ENCODE data around the gene EMP3. TPM values are rescaled to one million over a fixed set of nuclear protein-coding genes. Genes with fewer than 3 reads are reported as not detected.

Gene EMP3
- total and polyA plus RNA-seq, 9 of the 15 experiments (the other 6 are each of a cell fraction or from before 2014, with no cell fraction given) = 123 to 386 (median 296) TPM

DNA sequence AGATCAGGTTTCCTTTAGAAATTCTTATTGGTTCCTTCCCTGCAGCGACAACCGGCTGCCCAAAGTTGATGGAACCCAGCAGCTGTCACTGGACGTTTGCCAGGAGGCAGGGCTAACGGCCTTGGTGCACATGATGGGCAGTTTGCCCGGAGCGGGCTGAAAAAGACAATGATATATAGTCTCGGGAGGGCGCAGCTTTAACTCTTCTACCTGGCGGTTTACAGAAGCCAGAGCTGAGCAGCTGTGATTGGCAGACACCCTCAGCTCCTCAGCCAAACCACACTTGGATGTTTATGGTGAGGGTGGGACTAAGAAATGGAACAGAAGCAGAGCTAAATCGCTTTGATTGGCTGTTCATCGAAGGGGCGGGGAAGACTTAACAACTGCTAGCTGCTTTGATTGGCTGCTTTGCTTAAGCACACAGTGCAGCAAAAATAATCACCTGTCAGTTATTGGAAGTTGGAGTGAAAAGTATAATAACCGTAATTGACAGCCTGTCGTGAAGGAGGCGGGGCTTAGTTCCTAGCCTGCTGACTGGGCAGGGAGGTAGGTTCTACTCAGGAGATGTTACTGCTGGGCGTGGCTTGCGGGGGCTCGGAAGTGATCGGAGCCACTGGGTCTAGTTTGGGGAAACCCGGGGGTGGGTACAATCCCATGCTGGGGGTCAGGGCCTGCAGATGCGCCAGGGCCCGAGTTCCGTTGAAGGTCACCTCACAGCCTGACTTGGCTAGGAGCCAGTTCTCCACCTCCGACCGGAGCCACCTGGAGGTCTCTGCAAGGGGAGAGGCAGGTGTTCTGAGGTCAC, 7.5 kb downstream of the EMP3 start (continued):
- TF ChIP-seq, protein P1, sequence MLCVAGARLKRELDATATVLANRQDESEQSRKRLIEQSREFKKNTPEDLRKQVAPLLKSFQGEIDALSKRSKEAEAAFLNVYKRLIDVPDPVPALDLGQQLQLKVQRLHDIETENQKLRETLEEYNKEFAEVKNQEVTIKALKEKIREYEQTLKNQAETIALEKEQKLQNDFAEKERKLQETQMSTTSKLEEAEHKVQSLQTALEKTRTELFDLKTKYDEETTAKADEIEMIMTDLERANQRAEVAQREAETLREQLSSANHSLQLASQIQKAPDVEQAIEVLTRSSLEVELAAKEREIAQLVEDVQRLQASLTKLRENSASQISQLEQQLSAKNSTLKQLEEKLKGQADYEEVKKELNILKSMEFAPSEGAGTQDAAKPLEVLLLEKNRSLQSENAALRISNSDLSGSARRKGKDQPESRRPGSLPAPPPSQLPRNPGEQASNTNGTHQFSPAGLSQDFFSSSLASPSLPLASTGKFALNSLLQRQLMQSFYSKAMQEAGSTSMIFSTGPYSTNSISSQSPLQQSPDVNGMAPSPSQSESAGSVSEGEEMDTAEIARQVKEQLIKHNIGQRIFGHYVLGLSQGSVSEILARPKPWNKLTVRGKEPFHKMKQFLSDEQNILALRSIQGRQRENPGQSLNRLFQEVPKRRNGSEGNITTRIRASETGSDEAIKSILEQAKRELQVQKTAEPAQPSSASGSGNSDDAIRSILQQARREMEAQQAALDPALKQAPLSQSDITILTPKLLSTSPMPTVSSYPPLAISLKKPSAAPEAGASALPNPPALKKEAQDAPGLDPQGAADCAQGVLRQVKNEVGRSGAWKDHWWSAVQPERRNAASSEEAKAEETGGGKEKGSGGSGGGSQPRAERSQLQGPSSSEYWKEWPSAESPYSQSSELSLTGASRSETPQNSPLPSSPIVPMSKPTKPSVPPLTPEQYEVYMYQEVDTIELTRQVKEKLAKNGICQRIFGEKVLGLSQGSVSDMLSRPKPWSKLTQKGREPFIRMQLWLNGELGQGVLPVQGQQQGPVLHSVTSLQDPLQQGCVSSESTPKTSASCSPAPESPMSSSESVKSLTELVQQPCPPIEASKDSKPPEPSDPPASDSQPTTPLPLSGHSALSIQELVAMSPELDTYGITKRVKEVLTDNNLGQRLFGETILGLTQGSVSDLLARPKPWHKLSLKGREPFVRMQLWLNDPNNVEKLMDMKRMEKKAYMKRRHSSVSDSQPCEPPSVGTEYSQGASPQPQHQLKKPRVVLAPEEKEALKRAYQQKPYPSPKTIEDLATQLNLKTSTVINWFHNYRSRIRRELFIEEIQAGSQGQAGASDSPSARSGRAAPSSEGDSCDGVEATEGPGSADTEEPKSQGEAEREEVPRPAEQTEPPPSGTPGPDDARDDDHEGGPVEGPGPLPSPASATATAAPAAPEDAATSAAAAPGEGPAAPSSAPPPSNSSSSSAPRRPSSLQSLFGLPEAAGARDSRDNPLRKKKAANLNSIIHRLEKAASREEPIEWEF (CRISPR knock-in tag; IDR thresholded peaks at IDR 0.05) = peak; percentile 55; the same call in 1 of the 2 replicates
- TF ChIP-seq ZNF717 (CRISPR knock-in tag; IDR thresholded peaks at IDR 0.05) (peak; percentile 62; the same call in 1 of the 2 replicates), PATZ1 (CRISPR knock-in tag; IDR thresholded peaks at IDR 0.05; ENCODE audit: borderline replicate concordance) (no peak), ZFP36 (IDR thresholded peaks at IDR 0.05; ENCODE audit: low read depth, low read length, partially characterized antibody) (no peak), CBFA2T3 (IDR thresholded peaks at IDR 0.05) (peak; percentile 81), SOX6 (IDR thresholded peaks at IDR 0.05) (peak; percentile 77), SP2 (IDR thresholded peaks at IDR 0.05; ENCODE audit: extremely low read depth, low read depth, low read length, poor library complexity, severe bottlenecking) (peak; percentile 48), SP1 (CRISPR knock-in tag; IDR thresholded peaks at IDR 0.05) (peak; percentile 82), ZNF830 (CRISPR knock-in tag; IDR thresholded peaks at IDR 0.05) (peak; percentile 39; the same call in 1 of the 2 replicates), ZNF551 (CRISPR knock-in tag; IDR thresholded peaks at IDR 0.05) (no peak), CREM (IDR thresholded peaks at IDR 0.05; ENCODE audit: low read depth) (peak; percentile 63), GTF2A2 (tag; IDR thresholded peaks at IDR 0.05) (no peak), POLR2B (IDR thresholded peaks at IDR 0.05; ENCODE audit: low read depth, partially characterized antibody) (peak; percentile 62), EHMT2 (IDR thresholded peaks at IDR 0.05) (no peak), XRCC4 (IDR thresholded peaks at IDR 0.05; ENCODE audit: extremely low read depth, insufficient read depth, insufficient read length) (no peak), NR2C2 (CRISPR knock-in tag; IDR thresholded peaks at IDR 0.05) (no peak), NR2C2 (tag; IDR thresholded peaks at IDR 0.05) (peak; percentile 71; the same call in 1 of the 2 replicates), ZSCAN29 (IDR thresholded peaks at IDR 0.05) (no peak), PBX2 (CRISPR knock-in tag; IDR thresholded peaks at IDR 0.05; ENCODE audit: low read depth) (peak; percentile 64), PBX2 (tag; conservative IDR thresholded peaks at IDR 0.05; ENCODE audit: low read depth) (peak; percentile 98)

All from K562 (cell line).